Kidney glomerular epithelial cell (primary cell): Measurements from ENCODE around the gene KLHL11.

Source experiments
- DNase-seq: peaks from one replicate; lab custom pipeline; 2025; lab: John Stamatoyannopoulos, UW

KLHL11 gene, protein sequence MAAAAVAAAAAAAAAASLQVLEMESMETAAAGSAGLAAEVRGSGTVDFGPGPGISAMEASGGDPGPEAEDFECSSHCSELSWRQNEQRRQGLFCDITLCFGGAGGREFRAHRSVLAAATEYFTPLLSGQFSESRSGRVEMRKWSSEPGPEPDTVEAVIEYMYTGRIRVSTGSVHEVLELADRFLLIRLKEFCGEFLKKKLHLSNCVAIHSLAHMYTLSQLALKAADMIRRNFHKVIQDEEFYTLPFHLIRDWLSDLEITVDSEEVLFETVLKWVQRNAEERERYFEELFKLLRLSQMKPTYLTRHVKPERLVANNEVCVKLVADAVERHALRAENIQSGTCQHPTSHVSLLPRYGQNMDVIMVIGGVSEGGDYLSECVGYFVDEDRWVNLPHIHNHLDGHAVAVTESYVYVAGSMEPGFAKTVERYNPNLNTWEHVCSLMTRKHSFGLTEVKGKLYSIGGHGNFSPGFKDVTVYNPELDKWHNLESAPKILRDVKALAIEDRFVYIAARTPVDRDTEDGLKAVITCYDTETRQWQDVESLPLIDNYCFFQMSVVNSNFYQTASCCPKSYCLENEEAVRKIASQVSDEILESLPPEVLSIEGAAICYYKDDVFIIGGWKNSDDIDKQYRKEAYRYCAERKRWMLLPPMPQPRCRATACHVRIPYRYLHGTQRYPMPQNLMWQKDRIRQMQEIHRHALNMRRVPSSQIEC

DNA sequence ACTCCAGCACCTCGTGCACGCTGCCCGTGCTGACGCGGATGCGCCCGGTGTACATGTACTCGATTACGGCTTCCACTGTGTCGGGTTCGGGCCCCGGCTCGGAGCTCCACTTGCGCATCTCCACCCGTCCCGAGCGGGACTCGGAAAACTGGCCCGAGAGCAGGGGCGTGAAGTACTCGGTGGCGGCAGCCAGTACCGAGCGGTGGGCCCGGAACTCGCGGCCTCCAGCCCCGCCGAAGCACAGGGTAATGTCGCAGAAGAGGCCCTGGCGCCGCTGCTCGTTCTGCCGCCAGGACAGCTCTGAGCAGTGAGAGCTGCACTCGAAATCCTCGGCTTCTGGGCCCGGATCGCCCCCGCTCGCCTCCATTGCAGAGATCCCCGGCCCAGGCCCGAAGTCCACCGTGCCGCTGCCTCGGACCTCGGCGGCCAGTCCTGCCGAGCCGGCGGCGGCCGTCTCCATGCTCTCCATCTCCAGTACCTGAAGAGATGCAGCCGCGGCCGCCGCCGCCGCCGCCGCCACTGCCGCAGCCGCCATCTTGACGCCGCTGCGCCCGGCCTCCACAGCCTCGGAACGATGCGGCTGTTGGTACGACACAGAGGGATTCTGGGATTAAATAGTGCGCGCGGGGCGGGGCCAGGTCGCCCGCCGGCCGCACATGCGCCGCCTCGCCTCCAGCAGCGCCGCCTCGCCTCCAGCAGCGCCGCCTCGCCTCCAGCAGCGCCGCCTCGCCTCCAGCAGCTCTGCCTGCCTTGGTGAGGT lies at the start of gene KLHL11:
Gene KLHL11 (minus strand): TSS at position 588 of the 760 bp plus-strand sequence. CDS start 53 bp downstream, at position 535.
- DNase-seq, result peak; percentile 89

DNA sequence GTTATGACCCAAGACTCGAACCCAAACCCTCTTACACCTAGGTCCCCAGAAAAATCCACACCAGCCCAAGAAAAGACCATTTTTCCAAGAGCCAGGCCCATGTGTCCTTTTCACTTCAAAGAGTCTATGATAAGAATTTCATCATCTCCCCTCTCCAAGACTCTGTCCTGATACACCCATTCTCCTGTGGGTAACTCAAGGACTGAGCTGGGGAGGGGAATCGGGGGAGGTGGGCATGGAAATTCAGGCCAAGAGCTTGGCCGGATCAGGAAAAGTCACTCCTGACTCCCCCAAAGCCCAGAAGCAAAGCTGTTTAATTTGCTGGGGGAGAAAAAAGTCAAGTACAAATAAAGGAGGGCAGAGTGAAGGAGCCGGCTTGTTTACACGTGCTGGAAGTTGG lies 49.8 kb upstream of the KLHL11 start:
- no peak for DNase-seq

DNA sequence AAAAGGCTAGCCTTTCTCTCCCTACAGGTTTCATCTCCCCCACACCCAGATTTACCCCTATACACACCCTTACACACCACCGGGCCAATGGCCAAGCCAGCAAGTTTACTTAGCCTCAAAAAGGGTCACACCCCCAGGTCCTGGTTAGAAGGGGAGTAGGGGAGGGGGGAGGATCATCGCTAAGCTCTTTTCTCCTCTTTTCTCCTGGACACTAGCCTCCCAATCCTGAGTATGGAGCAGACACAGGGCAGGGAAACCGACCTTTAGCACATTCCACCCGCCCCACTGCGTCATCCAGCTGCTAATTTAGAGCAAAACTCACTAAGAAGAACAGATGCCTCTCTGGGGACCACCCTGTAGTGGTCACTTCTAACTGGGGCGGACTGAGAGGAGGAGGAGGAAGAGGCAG lies 49.1 kb upstream of the KLHL11 start:
- no peak for DNase-seq

DNA sequence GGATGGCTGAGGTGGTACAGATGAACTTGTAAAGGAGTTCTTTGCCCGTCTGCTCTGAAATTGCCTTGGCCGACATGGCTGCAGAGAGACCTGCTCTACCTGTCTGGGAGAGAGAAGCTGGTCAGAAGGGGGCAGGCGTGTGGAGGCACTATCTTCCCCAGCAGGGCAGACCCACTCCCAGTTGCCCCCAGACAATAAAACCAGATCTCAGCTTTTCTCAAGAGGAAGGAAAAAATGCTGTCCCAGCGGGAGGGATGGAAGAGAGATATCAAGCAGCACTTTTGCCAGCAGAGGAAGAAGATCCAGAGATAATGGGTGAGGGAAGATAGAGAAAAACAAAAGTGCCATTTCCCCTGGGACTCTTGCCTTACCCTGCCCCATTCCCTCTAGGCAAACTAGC lies 48.6 kb upstream of the KLHL11 start:
- no peak for DNase-seq

DNA sequence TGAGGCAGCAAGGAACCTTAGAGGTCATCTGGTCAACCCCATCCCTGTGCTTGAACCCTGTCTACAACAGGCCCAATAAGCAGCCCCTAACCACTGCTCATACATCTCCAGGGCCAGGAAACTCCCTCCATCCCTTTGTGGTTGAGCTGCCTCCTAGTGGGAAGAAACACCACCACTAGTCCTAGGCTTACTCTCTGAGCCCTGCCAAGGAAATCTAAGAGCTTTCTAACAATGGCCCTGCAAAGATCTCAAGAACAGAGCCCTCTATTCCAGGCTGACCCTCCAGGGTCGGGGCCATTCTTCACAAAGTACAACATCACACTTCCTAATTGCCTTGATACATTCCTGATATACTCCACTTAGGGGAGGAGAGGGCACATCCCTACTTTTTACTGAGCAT lies 47.7 kb upstream of the KLHL11 start:
- no peak for DNase-seq

DNA sequence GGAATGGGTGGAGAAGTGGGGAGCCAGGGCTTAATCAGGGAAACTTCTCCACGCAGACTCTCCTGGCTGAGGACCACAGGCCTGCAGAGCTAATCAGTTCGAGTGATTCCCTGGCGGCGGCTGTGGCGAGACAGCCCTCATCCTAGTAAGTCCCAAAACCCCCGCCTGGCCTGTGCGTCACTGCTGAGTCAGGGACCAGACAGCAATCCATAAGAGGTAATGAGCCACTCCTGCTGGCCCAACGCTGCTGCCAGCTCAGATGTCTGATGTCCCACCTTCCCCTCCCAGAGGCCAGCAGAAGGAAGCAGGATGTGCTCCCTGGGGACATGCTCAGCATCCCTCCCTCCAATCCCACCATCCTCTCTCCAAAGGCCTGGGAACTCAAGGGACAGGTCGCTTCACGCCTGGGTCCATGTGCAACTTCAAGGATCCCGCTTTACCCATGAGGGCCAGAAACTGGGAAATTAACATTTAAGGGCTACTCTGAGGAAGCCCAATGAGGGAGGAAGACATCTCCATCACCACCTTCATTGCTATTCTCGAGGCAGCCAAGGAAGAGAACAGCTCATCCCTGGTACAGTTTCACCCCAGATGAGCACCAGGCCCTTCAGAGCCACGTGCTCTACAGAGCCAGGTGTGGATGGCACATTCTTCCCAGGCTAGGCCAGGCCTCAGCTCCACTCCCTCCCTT lies 45.6 kb upstream of the KLHL11 start:
- peak; percentile 95 for DNase-seq

DNA sequence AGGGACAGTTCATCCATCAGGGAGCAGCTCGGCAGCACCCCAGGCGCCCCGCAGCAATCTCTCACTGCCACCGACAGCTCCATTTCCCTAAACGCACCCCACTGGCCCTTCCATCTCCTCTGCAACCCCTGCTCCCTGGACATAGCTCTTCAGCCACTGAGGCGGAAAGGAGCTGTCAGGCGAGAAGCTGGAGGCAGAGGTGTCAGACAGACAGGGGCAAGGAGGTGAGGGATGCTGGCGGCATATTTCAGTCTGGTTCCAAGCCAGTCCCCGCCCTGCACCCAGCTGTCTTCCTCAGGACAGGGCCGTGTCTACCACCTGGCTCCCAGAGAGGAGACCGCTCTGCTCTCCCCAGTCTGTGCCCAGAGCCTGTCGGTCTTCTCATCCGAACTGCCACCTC lies 43.9 kb upstream of the KLHL11 start:
- peak; percentile 55 for DNase-seq

DNA sequence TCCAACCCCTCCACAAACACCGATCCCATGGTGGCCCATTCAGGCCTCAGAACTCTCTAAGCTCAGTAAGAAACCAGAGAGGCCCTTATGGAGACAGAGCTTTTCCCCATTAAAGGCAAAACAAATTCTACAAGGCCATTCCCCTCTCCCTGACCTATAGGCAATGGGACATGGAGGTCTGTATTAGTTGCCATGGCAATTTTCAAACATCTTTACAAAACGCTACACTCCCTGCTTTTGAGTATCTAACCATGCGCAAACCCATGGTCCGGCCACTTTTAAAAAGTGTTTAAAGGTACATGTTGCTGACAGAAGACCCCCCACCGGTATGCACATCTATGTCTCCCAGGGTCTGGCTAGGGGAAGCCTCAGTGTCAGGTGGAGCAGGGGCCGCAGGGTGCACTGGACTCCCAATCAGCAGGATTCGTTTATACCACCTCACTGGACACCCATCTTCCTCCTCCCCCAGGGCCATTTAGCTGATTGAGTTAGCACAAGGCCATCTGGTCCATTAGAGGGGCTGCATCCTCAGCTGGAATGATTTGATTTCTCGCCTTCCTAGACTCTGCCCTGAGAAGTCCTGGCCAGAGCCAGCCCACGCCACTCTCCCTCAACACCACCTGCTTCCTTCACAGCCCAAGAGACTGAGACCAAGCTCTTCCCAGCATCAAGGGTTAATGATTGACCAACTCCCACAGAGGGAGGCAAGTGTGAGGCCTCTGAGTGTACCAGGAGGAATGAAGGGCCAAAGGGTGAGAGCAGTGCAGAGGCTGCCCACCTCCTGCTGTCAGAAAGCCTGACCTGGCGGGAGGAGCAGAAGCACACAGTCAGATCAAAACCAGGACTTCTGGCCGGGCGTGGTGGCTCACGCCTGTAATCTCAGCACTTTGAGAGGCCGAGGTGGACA lies 42.7 kb upstream of the KLHL11 start:
- DNase-seq, result peak; percentile 98

DNA sequence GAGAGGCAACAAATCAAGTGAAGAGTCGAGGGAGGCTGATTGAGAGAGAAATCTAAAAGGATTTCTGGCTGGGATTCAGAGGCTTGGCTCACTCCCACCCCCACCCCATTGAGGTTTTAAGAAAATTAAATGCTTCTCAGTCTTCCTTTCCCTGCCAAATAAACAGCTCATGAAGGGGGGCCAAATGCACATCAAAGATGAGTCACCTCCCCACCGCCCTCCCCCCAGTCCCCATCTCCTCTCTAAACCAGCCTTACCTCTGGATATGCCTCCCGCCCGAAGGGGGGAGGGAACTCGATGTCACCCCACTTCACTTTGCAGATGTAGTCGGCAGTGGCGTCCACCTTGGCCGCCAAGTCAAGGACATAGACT lies 41.9 kb upstream of the KLHL11 start:
- peak; percentile 68 for DNase-seq

DNA sequence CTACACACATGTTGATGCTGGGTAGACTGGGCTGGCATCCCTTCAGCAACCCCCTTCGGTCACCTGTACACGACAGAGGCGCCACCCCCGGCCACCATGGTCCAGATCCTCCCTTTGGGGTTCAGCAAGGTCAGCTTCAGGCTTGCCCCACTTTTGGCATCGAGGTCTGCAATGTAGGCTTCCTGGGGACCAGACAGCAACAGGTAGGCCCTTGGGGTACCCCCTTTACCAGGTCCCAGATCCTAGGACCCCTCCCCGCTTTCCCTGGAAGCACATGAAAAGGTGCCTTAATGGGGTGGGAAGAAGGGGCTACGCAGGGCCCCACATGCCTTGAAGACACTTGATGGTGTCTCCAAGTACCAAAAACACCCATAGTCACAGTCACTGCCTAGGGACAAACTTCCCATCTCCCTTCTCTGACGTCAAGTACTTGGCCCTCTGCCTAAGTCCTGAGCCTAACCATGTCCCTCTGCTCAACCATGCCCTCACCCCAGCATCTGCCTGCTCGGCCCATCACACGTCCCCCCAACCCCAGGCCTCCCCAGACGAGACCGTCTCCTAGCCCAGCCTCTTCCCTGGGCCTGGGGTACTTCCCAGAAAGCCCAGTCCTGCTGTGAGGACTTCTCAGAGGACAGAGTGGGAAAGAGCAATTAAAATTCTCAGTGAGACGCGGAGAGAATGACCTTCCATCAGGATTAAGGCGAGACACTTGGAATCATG lies 41.4 kb upstream of the KLHL11 start:
- no peak for DNase-seq

DNA sequence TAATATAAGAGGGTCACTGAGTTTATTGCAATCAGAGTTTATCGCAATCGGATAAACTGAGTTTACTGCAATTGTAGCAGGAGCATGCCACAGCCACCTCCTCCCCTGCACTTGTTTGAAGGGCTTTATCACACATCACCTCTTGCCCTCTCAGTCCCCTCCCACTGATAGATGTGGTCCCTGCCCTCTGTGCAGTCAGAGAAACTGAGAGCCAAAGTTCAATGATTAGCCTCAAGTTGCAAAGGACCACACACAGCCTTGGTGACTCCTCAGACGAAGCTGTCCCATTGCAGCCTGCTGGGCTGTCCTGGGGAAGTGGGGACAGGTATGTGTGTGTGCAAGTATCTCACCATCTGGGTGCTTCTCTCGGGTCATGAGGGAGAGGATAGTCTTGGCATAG lies 39.9 kb upstream of the KLHL11 start:
- DNase-seq, result no peak

DNA sequence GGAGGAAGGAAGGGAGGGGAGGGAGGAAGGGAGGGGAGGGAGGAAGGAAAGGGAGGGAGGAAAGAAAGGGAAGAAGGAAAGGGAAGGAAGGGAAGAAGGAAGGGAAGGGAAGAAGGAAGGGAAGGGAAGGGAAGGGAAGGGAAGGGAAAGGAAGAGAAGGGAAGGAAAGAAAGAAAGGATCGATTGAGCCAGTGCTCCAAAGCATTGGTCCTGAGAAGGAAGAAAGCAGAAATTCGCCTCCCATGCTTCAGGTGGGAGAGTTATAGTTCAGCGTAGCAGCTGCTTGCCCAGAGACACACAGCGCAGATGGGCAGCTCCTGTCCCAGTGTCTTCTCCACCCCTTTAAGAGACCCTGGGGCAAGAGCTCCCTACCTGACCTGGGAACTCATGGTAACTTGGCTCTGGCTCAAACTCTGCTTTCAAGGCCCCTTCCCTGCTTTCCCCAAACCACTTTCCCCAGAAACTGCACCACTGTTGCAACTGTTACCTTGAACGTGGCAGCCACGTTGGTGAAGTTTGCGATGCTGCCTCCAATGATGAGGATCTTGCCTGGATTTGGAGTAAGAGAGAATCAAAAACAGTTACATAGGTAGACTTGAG lies 39.1 kb upstream of the KLHL11 start:
- DNase-seq, result no peak

DNA sequence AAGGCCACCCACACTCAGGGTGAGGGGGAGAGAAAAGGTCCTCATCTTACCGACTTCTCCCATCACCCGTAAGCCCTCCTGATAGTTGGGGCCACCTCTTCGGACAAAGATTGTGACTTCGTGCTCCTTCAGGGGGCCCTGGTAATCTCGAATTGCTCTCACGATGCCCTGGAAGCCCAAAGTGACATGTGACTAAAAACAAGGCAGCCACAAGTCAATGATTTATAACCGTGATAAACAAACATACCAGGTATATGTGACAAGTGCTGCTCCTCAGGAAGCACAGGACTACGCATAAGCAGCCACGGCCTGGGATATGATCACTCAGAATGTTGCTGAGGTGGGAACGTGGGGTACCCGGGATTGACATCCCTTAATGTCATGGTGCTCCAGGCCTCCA lies 36.4 kb upstream of the KLHL11 start:
- DNase-seq, result no peak

DNA sequence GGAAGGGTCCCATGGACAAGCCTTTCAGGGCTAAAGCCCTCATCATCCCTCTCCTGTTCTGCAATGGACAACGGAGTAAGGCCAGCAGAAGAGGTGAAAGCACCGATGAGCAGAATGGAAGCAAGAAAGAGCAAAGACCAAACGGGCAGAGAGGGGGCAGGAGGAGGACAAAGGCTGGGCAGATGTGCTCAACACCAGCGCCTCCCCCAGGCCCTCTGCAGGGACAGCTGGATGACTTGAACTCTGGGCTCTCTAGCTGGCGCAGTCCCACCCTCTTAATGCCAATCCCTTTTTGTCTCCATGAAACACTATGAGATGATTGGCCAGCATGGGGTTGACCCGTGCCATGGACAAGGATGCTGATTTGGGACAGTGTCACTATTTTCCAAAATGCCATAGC lies 31.5 kb upstream of the KLHL11 start:
- no peak for DNase-seq

DNA sequence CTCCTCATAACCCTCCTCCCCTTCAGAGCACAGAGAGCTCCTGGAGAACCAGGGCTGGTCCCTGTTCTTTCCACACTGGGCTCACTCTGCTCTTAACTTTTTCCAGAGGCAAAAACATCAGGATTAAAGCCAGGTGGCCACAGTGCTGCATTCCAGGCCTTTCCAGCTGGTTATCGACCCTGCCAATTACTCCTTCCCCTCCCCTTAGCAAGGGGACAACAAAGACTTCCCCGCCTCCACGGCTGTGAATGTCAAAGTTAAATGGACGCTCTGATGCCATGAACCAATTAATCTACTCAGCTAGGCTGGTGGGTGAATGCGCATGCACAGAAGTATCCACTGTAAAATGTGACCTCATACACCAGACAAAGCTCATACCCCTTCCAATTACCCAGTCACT lies 30.4 kb upstream of the KLHL11 start:
- no peak for DNase-seq

DNA sequence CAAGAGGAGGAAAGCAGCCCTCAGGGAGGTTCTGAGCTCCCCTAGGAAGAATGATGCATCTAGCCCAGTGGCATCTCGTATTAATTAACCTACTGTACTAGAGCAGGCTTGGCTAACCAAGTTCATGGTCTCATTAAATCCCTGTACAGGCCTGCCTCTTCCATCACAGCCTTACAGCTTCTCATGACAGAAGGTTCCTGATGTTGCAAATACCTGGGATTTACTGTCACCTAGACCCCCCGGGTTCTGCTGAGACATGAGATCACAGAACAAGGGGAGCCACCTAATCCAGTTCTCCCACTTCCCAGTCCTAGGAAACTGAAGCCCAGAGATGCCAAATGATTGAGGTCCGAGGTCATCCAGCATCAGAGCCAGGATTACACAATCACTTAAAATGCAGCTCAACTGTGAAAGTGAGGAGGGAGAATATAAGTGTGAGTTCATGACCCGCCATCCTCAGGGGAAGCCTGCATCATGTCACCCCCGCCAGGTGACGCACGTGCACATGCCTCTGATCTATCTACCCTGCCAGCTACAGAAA lies 29.6 kb upstream of the KLHL11 start:
- peak; percentile 85 for DNase-seq

DNA sequence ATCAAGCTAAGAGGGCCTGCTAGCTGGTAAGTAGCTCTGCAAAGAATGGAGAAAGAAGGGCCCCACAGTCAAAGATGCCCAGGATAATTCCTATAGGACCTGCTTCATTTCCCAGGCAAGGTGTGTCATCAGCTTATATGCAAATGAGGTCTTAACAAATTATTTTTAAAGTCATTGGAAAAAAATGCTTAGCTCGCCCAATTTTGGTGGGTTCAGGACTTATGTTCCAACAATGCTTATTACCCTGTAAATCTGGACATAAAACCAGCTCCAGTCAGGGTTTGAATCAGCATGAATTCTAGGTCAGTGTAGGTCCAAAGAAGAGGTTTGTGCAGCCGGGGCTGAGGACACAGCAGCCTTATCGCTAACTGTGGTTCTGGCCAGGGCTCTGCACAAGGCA lies 28.2 kb upstream of the KLHL11 start:
- DNase-seq, result no peak

DNA sequence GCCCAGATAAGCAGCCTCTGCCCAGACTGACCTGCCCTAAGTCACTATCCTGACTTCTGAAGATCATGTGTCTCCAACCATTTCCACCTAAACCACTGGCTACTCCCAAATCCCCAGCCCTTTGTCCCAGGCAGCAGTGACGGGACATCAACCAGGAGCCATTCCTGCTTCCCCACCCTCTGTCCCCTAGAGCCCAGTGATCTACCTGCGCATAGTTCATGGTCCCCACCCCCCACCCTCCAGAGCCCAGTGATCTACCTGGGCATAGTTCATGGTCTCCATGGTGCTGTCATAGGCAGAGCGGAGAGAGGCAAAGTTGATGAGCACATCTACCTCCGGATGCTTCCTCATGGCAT lies 26.8 kb upstream of the KLHL11 start:
- DNase-seq, result no peak

DNA sequence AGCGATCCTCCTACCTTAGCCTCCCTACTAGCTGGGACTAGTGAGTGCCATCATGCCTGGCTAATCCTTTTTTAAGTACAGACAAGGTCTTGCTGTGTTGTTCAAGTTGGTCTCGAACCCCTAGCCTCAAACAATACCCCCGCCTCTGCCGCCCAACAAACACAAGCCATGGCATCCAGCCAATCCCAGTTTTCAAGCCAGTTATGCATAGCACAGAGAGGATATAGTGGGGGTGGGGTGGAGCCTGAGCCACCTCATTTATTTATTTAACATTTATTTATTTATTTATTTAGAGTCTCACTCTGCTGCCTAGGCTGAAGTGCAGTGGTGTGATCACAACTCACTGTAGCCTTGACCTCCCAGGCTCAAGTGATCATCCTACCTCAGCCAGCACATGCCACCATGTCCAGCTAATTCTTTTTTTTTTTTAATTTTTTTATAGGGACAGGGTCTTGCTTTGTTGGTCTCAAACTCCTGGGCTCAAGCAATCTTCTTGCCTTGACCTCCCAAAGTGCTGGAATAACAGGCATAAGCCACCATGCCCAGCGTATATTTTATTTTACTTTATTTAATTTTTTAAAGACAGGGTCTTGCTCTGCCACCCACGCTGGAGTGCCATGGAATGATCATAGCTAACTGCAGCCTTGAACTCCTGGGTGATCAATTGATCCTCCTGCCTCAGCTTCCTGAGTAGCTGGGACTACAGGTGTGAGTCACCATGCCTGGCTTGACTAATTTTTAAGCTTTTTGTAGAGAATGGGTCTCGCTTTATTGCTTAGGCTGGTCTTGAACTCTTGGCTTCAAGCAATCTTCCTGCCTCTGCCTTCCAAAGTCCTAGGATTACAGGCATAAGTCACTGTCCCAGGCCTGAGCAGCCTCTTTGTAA lies 26.2 kb upstream of the KLHL11 start:
- DNase-seq, result peak; percentile 15
